HL-60 (cell line): ENCODE measurements around the gene DLX3.

ENCODE experiments used
- POLR2AphosphoS5 ChIP-seq: IDR thresholded peaks from 2 replicates; pipeline ENCODE4 v1.6.1; 2012; ENCODE audit warnings: low read depth
- TF ChIP-seq, protein P1 (sequence below): IDR thresholded peaks from one replicate; pipeline ENCODE4 v1.5.1; 2011; ENCODE audit warnings: low read length, control low read depth, inconsistent platforms; ENCODE audit not compliant: insufficient read depth
- TF ChIP-seq, protein P2 (sequence below): IDR thresholded peaks from 2 replicates; pipeline ENCODE4 v1.6.1; 2012; ENCODE audit warnings: low read depth; ENCODE audit not compliant: insufficient replicate concordance

DNA sequence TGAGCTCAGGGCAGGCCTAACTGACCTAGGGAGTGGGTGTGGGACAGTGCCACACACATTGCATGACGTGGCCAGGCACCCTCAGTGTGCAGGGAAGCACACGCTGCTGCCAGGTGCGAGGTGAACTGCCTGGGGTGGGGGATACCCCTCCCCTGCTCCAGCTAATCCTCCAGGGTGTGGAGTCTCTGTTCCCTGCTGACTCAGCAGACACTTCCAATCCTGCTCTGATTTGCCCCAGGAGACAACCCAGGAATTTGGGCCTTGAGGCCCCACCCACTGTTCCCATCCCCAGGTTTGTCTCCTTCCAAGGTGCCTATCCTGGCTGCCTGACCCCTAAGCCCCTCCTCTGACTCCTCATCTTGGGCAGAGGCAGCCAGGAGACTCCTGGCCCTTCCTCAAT lies 10.7 kb downstream of the DLX3 start:
- TF ChIP-seq, protein P1, sequence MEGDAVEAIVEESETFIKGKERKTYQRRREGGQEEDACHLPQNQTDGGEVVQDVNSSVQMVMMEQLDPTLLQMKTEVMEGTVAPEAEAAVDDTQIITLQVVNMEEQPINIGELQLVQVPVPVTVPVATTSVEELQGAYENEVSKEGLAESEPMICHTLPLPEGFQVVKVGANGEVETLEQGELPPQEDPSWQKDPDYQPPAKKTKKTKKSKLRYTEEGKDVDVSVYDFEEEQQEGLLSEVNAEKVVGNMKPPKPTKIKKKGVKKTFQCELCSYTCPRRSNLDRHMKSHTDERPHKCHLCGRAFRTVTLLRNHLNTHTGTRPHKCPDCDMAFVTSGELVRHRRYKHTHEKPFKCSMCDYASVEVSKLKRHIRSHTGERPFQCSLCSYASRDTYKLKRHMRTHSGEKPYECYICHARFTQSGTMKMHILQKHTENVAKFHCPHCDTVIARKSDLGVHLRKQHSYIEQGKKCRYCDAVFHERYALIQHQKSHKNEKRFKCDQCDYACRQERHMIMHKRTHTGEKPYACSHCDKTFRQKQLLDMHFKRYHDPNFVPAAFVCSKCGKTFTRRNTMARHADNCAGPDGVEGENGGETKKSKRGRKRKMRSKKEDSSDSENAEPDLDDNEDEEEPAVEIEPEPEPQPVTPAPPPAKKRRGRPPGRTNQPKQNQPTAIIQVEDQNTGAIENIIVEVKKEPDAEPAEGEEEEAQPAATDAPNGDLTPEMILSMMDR: no peak
- TF ChIP-seq, protein P2, sequence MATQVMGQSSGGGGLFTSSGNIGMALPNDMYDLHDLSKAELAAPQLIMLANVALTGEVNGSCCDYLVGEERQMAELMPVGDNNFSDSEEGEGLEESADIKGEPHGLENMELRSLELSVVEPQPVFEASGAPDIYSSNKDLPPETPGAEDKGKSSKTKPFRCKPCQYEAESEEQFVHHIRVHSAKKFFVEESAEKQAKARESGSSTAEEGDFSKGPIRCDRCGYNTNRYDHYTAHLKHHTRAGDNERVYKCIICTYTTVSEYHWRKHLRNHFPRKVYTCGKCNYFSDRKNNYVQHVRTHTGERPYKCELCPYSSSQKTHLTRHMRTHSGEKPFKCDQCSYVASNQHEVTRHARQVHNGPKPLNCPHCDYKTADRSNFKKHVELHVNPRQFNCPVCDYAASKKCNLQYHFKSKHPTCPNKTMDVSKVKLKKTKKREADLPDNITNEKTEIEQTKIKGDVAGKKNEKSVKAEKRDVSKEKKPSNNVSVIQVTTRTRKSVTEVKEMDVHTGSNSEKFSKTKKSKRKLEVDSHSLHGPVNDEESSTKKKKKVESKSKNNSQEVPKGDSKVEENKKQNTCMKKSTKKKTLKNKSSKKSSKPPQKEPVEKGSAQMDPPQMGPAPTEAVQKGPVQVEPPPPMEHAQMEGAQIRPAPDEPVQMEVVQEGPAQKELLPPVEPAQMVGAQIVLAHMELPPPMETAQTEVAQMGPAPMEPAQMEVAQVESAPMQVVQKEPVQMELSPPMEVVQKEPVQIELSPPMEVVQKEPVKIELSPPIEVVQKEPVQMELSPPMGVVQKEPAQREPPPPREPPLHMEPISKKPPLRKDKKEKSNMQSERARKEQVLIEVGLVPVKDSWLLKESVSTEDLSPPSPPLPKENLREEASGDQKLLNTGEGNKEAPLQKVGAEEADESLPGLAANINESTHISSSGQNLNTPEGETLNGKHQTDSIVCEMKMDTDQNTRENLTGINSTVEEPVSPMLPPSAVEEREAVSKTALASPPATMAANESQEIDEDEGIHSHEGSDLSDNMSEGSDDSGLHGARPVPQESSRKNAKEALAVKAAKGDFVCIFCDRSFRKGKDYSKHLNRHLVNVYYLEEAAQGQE: no peak
- no peak for TF ChIP-seq POLR2AphosphoS5
